Activated B cell treated with CpG ODN at 0.5 μM for 24 hours (primary cell): ENCODE data around the gene PTPRR. TPM values are rescaled to one million over a fixed set of nuclear protein-coding genes. Genes with fewer than 3 reads are reported as not detected.

Experiments
- ATAC-seq: fragments of 200-7000 bp; cut with Tn5 transposase; one replicate; pipeline ENCODE4 v1.10.0; 2021; ENCODE audit warnings: low read depth, mild to moderate bottlenecking, moderate library complexity
- CTCF ChIA-PET: fragments of 350-600 bp; sonication (Branson Sonifier 250); formaldehyde crosslinking; loops from one replicate; lab custom pipeline; 2021; ENCODE audit warnings: antibody characterized with exemption; lab: Charles Lee
- POLR2A ChIA-PET: fragments of 350-600 bp; sonication (Branson Sonifier 250); formaldehyde crosslinking; loops from one replicate; lab custom pipeline; 2021; ENCODE audit warnings: antibody characterized with exemption; lab: Charles Lee
- DNase-seq: peaks from one replicate; pipeline ENCODE4 v3.0.0; 2022
- H3K27ac Mint-ChIP-seq: one replicate; pipeline ENCODE4 v1.8.0; 2020; ENCODE audit warnings: mixed read lengths
- H3K27me3 Mint-ChIP-seq: one replicate; pipeline ENCODE4 v1.8.0; 2021; ENCODE audit warnings: mixed read lengths
- H3K36me3 Mint-ChIP-seq: one replicate; pipeline ENCODE4 v1.8.0; 2021; ENCODE audit warnings: low read depth, mixed read lengths
- H3K4me1 Mint-ChIP-seq: one replicate; pipeline ENCODE4 v1.8.0; 2021; ENCODE audit warnings: mixed read lengths
- H3K4me3 Mint-ChIP-seq: one replicate; pipeline ENCODE4 v1.8.0; 2020; ENCODE audit warnings: mild to moderate bottlenecking, mixed read lengths
- H3K9me3 Mint-ChIP-seq: one replicate; pipeline ENCODE4 v1.8.0; 2020; ENCODE audit warnings: mixed read lengths
- CTCF ChIP-seq: fragments of 200-600 bp; IDR thresholded peaks from one replicate; pipeline ENCODE4 v1.8.0; 2022; ENCODE audit warnings: antibody characterized with exemption, mild to moderate bottlenecking
- intact Hi-C: fragments of 100-400 bp; cut with micrococcal nuclease; formaldehyde crosslinking; loops from one replicate; pipeline ENCODE4 v1.15.1; 2024
- total RNA-seq: library from RNA; stranded (reverse); gene quantifications from 2 replicates; pipeline ENCODE4 v1.2.3, GENCODE V29; 2022

PTPRR gene
- total RNA-seq, 1 donor from 2014 or later, result not detected

- no peak for DNase-seq
- Mint-ChIP-seq H3K4me3 (no peak overlapping the region), H3K27ac (no peak overlapping the region), H3K4me1 (no peaks in the 10 kb centered on the region), H3K9me3 (peaks cover 4% of the 10 kb centered on the region), H3K36me3 (no peaks in the 10 kb centered on the region), H3K27me3 (no peaks in the 10 kb centered on the region)
- intact Hi-C loops, result no loop called here
- CTCF ChIA-PET, result no interaction called here
- TF ChIP-seq CTCF, result no peak
- ATAC-seq, result no peak
- POLR2A ChIA-PET, result no interaction called here
Observed at GRCh38 chr12:70823182-70823976, 97.2 kb downstream of the PTPRR start.

GRCh38 chr12:70822412-70822811 is 98.1 kb downstream of the PTPRR start:
- TF ChIP-seq CTCF, result no peak
- H3K4me1 Mint-ChIP-seq, result no peaks in the 10 kb centered on the region

GRCh38 chr12:70815971-70816391 is 104.6 kb downstream of the PTPRR start:
- no peak overlapping the region for H3K4me3 Mint-ChIP-seq
- POLR2A ChIA-PET, result no interaction called here
- no peak overlapping the region for H3K27ac Mint-ChIP-seq
- peaks cover 7% of the 10 kb centered on the region for H3K9me3 Mint-ChIP-seq
- no peaks in the 10 kb centered on the region for H3K4me1 Mint-ChIP-seq
- ATAC-seq (no peak), DNase-seq (no peak)
- CTCF ChIA-PET, result no interaction called here
- TF ChIP-seq CTCF, result no peak
- intact Hi-C loops, result no loop called here
- no peaks in the 10 kb centered on the region for H3K36me3 Mint-ChIP-seq
- H3K27me3 Mint-ChIP-seq, result no peaks in the 10 kb centered on the region

More at GRCh38 chr12:70822412-70822811, 98.1 kb downstream of the PTPRR start:
- intact Hi-C loops, result no loop called here
- DNase-seq (no peak), ATAC-seq (no peak)
- Mint-ChIP-seq H3K4me3 (no peak overlapping the region), H3K9me3 (peaks cover 4% of the 10 kb centered on the region), H3K36me3 (no peaks in the 10 kb centered on the region), H3K27ac (no peak overlapping the region), H3K27me3 (no peaks in the 10 kb centered on the region)
- POLR2A ChIA-PET, result no interaction called here
- CTCF ChIA-PET, result no interaction called here

- ATAC-seq (no peak), DNase-seq (no peak)
- Mint-ChIP-seq H3K36me3 (no peaks in the 10 kb centered on the region), H3K27ac (no peak overlapping the region), H3K27me3 (no peaks in the 10 kb centered on the region), H3K4me1 (no peaks in the 10 kb centered on the region), H3K9me3 (peaks cover 5% of the 10 kb centered on the region), H3K4me3 (no peak overlapping the region)
- CTCF ChIA-PET, result no interaction called here
- TF ChIP-seq CTCF, result no peak
- intact Hi-C loops, result no loop called here
- POLR2A ChIA-PET, result no interaction called here
Observed at GRCh38 chr12:70815056-70815455, 105.5 kb downstream of the PTPRR start.

- ChIA-PET POLR2A (no interaction called here), CTCF (no interaction called here)
- intact Hi-C loops, result no loop called here
- Mint-ChIP-seq H3K4me1 (no peaks in the 10 kb centered on the region), H3K27ac (no peak overlapping the region), H3K9me3 (peaks cover 3% of the 10 kb centered on the region), H3K27me3 (no peaks in the 10 kb centered on the region), H3K36me3 (no peaks in the 10 kb centered on the region), H3K4me3 (no peak overlapping the region)
- TF ChIP-seq CTCF, result no peak
- no peak for DNase-seq
- ATAC-seq, result no peak
Observed at GRCh38 chr12:70813559-70813958, 107.0 kb downstream of the PTPRR start.
